Fibroblast of the aortic adventitia (primary cell): ENCODE measurements around the gene ZBTB21. TPM values are rescaled to one million over a fixed set of nuclear protein-coding genes. Genes with fewer than 3 reads are reported as not detected.
"Not testable (repeated sequence)": the region's sequence is repeated elsewhere in the genome, so short reads cannot be mapped to it uniquely, and the experiment has no call there.

Source experiments
- DNase-seq: peaks from one replicate; pipeline ENCODE4 v3.0.0-alpha.2; 2010; ENCODE audit warnings: low read depth
- H3K4me3 ChIP-seq: 2 replicates; pipeline ENCODE4 v1.5.1; 2011; ENCODE audit warnings: low read depth, mild to moderate bottlenecking, control low read depth, low read length, moderate library complexity
- total RNA-seq: library from RNA; depleted of rRNA; stranded (reverse); fragments of >200 nt; gene quantifications from 2 replicates; pipeline ENCODE4 v1.2.3, GENCODE V29; 2012; ENCODE audit warnings: low replicate concordance
- TF ChIP-seq, protein P1 (sequence below): IDR thresholded peaks from 2 replicates; pipeline ENCODE4 v1.5.1; 2011; ENCODE audit warnings: mild to moderate bottlenecking, low read length, control low read depth, inconsistent platforms; ENCODE audit not compliant: insufficient read depth

Gene ZBTB21
- total RNA-seq, 1 donor = 15.4 TPM

DNA sequence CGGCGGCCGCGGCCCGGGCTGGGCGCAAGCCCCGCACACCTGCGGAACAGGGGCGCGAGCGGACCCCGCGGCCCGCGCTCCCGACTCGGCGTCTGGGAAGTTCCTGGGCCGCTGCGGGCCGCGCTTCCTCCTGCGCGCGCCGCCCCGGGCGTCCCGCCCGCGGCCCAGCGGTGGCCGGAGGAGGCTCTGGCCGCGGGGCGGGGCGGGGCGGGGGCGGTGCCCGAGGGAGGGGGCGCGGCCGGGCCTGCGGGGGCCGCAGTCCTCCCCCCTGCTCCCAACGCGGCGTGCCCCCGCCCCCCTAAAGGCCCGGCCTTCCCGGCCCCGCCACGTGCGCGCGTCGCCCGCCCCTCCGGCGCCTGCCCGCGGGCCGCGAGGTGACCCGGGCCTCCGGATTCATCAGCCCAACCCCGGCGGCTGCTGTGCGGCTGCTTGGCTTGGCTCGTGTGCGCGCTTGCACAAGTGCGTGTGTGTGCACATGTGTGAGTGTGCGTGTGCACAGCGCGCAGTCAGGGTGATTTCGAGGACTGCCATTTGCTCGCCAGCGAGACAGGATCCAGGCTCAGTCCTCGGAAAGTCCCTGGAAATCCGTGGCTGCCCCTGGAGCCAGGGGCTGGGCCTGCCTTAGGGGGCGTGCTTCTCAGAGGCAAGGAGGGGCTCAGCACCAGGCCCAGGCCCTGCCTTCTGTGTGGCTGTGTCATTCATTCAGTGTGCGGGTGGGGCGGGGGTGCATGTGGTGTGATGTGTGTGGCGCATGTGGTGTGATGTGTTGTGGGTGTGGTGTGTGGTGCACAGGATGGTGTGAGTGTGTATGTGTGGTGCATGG lies 56.1 kb downstream of the ZBTB21 start, which contains the start of gene C2CD2:
Gene C2CD2, minus strand, starts transcription at position 188 of the 823 bp plus-strand sequence. CDS start 370 bp downstream, outside the sequence.
- peak; percentile 57 for DNase-seq
- peak within 1 kb of the TSS; percentile 80 for H3K4me3 ChIP-seq
- TF ChIP-seq, protein P1, sequence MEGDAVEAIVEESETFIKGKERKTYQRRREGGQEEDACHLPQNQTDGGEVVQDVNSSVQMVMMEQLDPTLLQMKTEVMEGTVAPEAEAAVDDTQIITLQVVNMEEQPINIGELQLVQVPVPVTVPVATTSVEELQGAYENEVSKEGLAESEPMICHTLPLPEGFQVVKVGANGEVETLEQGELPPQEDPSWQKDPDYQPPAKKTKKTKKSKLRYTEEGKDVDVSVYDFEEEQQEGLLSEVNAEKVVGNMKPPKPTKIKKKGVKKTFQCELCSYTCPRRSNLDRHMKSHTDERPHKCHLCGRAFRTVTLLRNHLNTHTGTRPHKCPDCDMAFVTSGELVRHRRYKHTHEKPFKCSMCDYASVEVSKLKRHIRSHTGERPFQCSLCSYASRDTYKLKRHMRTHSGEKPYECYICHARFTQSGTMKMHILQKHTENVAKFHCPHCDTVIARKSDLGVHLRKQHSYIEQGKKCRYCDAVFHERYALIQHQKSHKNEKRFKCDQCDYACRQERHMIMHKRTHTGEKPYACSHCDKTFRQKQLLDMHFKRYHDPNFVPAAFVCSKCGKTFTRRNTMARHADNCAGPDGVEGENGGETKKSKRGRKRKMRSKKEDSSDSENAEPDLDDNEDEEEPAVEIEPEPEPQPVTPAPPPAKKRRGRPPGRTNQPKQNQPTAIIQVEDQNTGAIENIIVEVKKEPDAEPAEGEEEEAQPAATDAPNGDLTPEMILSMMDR = no peak

DNA sequence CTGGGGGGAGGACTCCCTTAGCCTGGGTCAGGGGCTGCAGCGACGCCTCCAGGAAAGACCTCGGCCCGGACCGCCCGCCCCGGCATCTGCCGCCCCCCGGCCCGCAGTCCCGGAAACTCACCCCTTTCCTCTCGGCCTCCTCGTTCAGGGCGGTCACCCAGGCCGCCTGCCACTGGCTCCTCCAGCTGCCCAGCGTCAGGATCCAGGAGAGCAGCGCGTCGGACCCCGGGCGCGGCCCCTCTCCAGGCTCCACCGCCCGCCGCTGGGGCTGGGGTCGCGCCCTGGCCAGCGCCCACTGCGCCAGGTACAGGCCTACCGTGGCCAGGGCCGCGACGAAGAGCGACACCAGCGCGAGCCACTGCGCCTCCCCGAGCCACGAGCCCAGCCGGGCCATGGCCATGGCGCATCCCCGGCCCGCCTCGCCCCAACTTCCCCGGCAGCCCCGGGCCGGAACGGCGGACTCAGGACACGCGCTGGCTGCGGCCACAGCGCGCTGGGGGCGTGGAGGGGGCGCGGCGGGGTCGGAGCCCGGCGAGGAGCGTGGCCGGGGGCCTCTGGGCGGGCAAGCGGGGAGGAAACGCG lies 56.8 kb downstream of the ZBTB21 start:
- DNase-seq = no peak
- peak overlapping the region; percentile 80 for H3K4me3 ChIP-seq
- TF ChIP-seq, protein P1 = no peak

DNA sequence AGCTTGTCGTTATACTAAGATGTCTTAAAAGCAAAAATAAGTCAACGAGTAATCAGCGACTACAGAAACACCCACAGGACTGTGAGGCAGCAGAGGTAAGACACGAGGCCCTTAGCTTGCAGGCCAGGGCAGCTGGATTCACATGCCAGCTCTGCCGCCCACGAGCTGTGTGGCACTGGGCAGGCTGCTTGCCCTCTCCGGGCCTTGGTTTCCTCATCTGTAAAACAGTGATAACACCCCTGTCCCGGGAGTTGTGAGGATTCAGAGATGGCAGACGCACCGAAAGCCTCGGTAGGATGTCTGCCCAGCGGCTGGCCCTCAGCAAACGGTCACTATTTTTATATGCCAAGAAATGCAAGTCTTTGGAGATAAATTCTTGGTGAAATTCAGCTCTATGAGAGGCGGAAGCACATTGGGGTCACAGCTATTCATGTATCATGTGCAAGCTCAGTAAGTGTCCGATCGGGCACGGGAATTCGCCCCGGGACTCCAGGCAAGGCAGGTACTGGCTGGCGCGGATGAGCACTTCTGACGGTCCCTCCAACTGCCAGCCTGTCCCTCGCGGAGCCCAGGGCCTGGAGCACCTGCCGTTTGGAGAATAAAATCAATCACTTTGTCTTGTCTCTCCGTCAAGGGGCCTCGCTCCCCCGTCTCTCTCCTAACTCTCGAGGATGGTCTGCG lies 57.5 kb downstream of the ZBTB21 start:
- TF ChIP-seq, protein P1 = no peak
- H3K4me3 ChIP-seq = peak overlapping the region; percentile 80
- DNase-seq = peak; percentile 34

DNA sequence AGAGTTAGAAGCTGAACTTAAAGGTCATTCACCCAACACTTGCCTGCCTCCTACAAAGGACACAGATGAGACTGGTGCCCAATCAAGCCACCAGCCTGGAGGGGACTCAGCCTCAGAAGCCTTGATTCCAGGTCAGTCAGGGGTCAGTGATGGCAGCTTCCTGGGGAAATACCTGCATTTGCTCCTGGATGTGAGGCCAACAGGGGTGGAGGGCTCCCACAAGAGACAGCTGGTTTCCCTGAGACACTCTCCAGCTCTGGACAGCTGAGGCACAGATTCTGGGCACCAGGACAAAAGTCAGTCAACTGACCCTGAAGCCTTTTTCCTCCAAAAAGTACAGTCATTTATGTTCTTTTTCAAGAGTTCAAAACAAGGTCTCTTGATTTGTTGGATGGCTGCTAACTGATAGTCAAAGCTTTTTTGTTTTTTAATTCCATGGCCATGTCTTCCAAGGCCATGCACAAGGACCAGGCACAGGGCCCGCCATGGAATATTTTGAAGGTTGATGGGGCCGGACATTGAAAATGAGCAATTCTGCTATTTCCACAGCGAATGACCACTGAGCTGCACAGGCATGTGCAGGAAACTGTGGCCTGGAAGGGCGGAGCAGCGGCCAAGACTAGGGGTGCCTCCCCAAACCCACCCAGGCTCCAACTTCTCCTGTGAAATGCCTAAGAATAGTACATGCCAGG lies 58.1 kb downstream of the ZBTB21 start:
- DNase-seq = no peak
- peak overlapping the region; percentile 80 for H3K4me3 ChIP-seq
- TF ChIP-seq, protein P1 = no peak

DNA sequence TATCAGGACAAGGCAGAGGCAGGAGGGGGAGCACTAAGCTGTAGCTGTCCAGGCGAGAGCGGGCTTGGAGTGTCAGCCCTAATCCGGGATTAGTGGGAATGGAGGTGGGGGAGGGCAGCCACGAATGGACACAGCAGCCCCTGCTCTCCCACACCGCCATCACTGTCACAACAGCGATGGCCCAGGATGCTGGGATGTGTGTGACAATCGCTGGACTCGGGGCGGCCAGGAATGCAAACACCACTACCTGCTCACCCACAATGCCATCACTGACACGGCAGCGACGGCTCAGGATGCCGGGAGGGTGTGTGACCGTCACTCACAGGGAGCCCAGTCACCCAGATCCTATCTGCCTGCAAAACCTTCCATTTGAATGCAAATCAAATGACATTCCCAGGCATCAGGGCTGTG lies 59.2 kb downstream of the ZBTB21 start:
- TF ChIP-seq, protein P1 = no peak
- DNase-seq = no peak
- H3K4me3 ChIP-seq = no peak overlapping the region

DNA sequence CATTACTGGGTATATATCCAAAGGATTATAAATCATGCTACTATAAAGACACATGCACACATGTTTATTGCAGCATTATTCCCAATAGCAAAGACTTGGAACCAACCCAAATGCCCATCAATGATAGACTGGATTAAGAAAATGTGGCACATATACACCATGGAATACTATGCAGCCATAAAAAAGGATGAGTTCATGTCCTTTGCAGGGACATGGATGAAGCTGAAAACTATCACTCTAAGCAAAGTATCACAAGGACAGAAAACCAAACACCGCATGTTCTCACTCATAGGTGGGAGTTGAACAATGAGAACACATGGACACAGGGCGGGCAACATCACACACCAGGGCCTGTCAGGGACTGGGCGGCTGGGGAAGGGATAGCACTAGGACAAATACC lies 60.5 kb downstream of the ZBTB21 start:
- not testable (repeated sequence) for H3K4me3 ChIP-seq, DNase-seq

DNA sequence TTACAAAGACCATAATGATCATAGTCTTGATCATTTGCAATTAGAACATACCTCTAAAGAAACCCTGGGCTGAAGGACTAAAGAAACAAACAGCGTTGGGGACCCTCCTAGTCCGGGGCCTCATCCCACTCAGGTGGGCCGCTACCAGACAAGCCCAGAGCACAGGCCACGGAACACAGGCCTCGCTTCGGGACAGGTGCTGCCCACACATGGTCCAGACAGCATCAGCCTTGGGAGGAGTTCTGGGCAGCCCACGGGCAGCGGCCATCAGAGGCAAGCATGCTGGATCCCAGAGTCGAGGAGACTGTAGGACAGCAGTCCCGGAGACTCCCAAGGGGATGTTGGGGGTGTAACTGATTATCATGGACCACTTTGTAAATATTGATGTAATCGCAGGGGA lies 61.3 kb downstream of the ZBTB21 start:
- TF ChIP-seq, protein P1 = no peak
- no peak overlapping the region for H3K4me3 ChIP-seq
- DNase-seq = no peak
